Measurements from ENCODE around the gene GPC1. TPM values are rescaled to one million over a fixed set of nuclear protein-coding genes. Genes with fewer than 3 reads are reported as not detected.

The GPC1 gene
- total RNA-seq, 1 experiment from 2014 or later = 38.9 TPM

GRCh38 chr2:240418311-240418710 lies 17.2 kb upstream of the GPC1 start:
- no peaks in the 10 kb centered on the region for H3K27me3 Mint-ChIP-seq (ENCODE audit: insufficient read depth, unreplicated experiment)
- intact Hi-C loops (cut with micrococcal nuclease) = no loop called here
- DNase-seq (ENCODE audit: unreplicated experiment) = no peak
- H3K4me1 Mint-ChIP-seq (ENCODE audit: insufficient read depth, unreplicated experiment) = no peaks in the 10 kb centered on the region
- ChIA-PET CTCF (interaction anchor here (0.8 kb wide), 1 partner anchor 15 kb away, joined by 5 read pairs; no protein-coding TSS in a partner anchor), POLR2A (no interaction called here)
- no peaks in the 10 kb centered on the region for H3K36me3 Mint-ChIP-seq (ENCODE audit: insufficient read depth, unreplicated experiment)
- no peak overlapping the region for H3K27ac Mint-ChIP-seq (ENCODE audit: low read depth, unreplicated experiment)
- BruUV-seq (replicated peaks) = no TSS peak
- H3K9me3 Mint-ChIP-seq (ENCODE audit: unreplicated experiment) = peaks cover 5% of the 10 kb centered on the region
- no peak for TF ChIP-seq CTCF (IDR thresholded peaks at IDR 0.05; ENCODE audit: unreplicated experiment)
- H3K4me3 Mint-ChIP-seq (ENCODE audit: unreplicated experiment) = no peak overlapping the region

GRCh38 chr2:240419271-240419670 lies 16.2 kb upstream of the GPC1 start:
- CTCF ChIA-PET = no interaction called here
- Mint-ChIP-seq H3K9me3 (ENCODE audit: unreplicated experiment) (peaks cover 5% of the 10 kb centered on the region), H3K36me3 (ENCODE audit: insufficient read depth, unreplicated experiment) (no peaks in the 10 kb centered on the region), H3K27me3 (ENCODE audit: insufficient read depth, unreplicated experiment) (no peaks in the 10 kb centered on the region), H3K27ac (ENCODE audit: low read depth, unreplicated experiment) (no peak overlapping the region), H3K4me1 (ENCODE audit: insufficient read depth, unreplicated experiment) (no peaks in the 10 kb centered on the region), H3K4me3 (ENCODE audit: unreplicated experiment) (no peak overlapping the region)
- POLR2A ChIA-PET = no interaction called here
- TF ChIP-seq CTCF (IDR thresholded peaks at IDR 0.05; ENCODE audit: unreplicated experiment) = no peak
- intact Hi-C loops (cut with micrococcal nuclease) = no loop called here
- BruUV-seq (replicated peaks) = no TSS peak
- DNase-seq (ENCODE audit: unreplicated experiment) = no peak

- H3K9me3 Mint-ChIP-seq (ENCODE audit: unreplicated experiment) = peaks cover 5% of the 10 kb centered on the region
- H3K27ac Mint-ChIP-seq (ENCODE audit: low read depth, unreplicated experiment) = no peak overlapping the region
- no peak for DNase-seq (ENCODE audit: unreplicated experiment)
- TF ChIP-seq CTCF (IDR thresholded peaks at IDR 0.05; ENCODE audit: unreplicated experiment) = no peak
- intact Hi-C loops (cut with micrococcal nuclease) = no loop called here
- H3K4me1 Mint-ChIP-seq (ENCODE audit: insufficient read depth, unreplicated experiment) = no peaks in the 10 kb centered on the region
- no peak overlapping the region for H3K4me3 Mint-ChIP-seq (ENCODE audit: unreplicated experiment)
- H3K27me3 Mint-ChIP-seq (ENCODE audit: insufficient read depth, unreplicated experiment) = no peaks in the 10 kb centered on the region
- H3K36me3 Mint-ChIP-seq (ENCODE audit: insufficient read depth, unreplicated experiment) = no peaks in the 10 kb centered on the region
- BruUV-seq (replicated peaks) = no TSS peak
- ChIA-PET POLR2A (no interaction called here), CTCF (no interaction called here)
These were observed 15.7 kb upstream of the GPC1 start for GRCh38 chr2:240419723-240420122.

- no peak overlapping the region for H3K27ac Mint-ChIP-seq (ENCODE audit: low read depth, unreplicated experiment)
These were observed 15.0 kb upstream of the GPC1 start for GRCh38 chr2:240420206-240421104.

More at GRCh38 chr2:240420206-240421104, 15.0 kb upstream of the GPC1 start:
- no TSS peak for BruUV-seq (replicated peaks)
- no peak for DNase-seq (ENCODE audit: unreplicated experiment)
- Mint-ChIP-seq H3K9me3 (ENCODE audit: unreplicated experiment) (peaks cover 5% of the 10 kb centered on the region), H3K4me1 (ENCODE audit: insufficient read depth, unreplicated experiment) (no peaks in the 10 kb centered on the region), H3K27me3 (ENCODE audit: insufficient read depth, unreplicated experiment) (no peaks in the 10 kb centered on the region), H3K4me3 (ENCODE audit: unreplicated experiment) (no peak overlapping the region), H3K36me3 (ENCODE audit: insufficient read depth, unreplicated experiment) (no peaks in the 10 kb centered on the region)
- intact Hi-C loops (cut with micrococcal nuclease) = no loop called here
- TF ChIP-seq CTCF (IDR thresholded peaks at IDR 0.05; ENCODE audit: unreplicated experiment) = no peak
- CTCF ChIA-PET = no interaction called here
- POLR2A ChIA-PET = interaction anchor here (0.5 kb wide), 1 partner anchor 128 kb away, joined by 3 read pairs; no protein-coding TSS in a partner anchor

All from MCF 10A (cell line).